GM06990 (cell line): ENCODE results near the gene STK11IP.
"Not testable (repeated sequence)": the region's sequence is repeated elsewhere in the genome, so short reads cannot be mapped to it uniquely, and the experiment has no call there.

Experiments
- DNase-seq: peaks from one replicate; pipeline ENCODE4 v3.0.0-alpha.2; 2011; ENCODE audit not compliant: insufficient read length; ENCODE audit errors: extremely low read depth
- H3K27me3 ChIP-seq: replicated peaks from 2 replicates; pipeline ENCODE4 v1.6.0; 2011; ENCODE audit warnings: low read length; ENCODE audit not compliant: control insufficient read depth, insufficient read depth
- H3K36me3 ChIP-seq: 2 replicates; pipeline ENCODE4 v1.5.1; 2011; ENCODE audit warnings: low read length; ENCODE audit not compliant: control insufficient read depth, insufficient read depth
- H3K4me3 ChIP-seq: replicated peaks from 2 replicates; pipeline ENCODE4 v1.5.1; 2011; ENCODE audit warnings: low read depth, mild to moderate bottlenecking, control low read depth, low read length
- TF ChIP-seq, protein P1 (sequence below): IDR thresholded peaks from 2 replicates; pipeline ENCODE4 v1.5.1; 2011; ENCODE audit warnings: low read length, control low read depth, mild to moderate bottlenecking, inconsistent platforms; ENCODE audit not compliant: insufficient read depth, poor library complexity, severe bottlenecking

STK11IP gene

DNA sequence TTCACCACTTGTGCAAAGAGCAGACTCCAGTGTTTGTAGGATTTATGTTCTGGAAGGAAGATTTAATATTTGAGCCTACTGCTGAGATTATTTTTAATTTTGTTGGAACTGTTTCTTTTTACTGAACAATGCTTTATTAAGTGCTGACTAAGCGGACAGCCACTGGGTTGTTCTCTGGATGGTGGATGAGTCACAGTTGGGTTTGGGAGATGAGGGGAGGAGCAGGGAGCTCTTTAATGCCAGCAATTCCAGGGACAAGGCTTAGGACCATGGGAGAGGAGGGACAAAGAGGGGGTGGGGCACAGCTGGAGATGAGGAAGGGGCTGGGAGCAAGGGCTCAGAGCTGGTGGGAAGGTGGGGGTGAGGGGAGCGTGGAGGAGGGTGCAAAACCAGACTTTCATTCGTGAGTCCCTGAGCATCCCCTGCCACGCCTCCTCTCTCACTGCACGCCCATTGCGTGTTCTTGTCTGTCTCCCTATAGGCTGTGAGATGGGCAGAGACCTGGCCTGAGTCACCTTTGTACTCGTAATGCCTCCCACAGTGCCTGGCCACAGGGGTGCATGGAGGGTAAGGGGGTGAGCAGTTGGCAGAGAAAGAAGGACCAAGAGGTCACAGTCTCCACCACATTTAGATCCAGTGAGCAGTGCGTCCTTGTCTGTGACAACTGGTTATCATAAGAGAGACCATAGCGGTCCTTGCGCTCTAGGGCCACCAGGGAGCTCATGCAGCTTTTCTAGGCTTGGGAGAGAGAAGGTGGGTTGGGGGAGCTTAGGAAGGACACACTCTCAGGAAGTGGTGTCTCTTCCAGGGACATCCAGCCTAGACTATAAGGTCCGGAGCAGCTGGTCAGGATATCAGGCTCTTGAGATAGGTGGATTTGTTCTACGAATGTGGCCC, 48.2 kb downstream of the STK11IP start:
- Histone ChIP-seq H3K4me3 (no peak overlapping the region), H3K36me3 (no peaks in the 10 kb centered on the region), H3K27me3 (0 out of 2 replicates have a peak, but pooled peaks cover 1% of the 10 kb centered on the region)
- TF ChIP-seq, protein P1, sequence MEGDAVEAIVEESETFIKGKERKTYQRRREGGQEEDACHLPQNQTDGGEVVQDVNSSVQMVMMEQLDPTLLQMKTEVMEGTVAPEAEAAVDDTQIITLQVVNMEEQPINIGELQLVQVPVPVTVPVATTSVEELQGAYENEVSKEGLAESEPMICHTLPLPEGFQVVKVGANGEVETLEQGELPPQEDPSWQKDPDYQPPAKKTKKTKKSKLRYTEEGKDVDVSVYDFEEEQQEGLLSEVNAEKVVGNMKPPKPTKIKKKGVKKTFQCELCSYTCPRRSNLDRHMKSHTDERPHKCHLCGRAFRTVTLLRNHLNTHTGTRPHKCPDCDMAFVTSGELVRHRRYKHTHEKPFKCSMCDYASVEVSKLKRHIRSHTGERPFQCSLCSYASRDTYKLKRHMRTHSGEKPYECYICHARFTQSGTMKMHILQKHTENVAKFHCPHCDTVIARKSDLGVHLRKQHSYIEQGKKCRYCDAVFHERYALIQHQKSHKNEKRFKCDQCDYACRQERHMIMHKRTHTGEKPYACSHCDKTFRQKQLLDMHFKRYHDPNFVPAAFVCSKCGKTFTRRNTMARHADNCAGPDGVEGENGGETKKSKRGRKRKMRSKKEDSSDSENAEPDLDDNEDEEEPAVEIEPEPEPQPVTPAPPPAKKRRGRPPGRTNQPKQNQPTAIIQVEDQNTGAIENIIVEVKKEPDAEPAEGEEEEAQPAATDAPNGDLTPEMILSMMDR, result no peak
- DNase-seq, result no peak

GRCh38 chr2:219648176-219648575, 50.5 kb downstream of the STK11IP start:
- no peak for DNase-seq
- no peak overlapping the region for H3K4me3 ChIP-seq
- TF ChIP-seq, protein P1, result no peak
- H3K36me3 ChIP-seq, result no peaks in the 10 kb centered on the region
- no peaks in the 10 kb centered on the region for H3K27me3 ChIP-seq

DNA sequence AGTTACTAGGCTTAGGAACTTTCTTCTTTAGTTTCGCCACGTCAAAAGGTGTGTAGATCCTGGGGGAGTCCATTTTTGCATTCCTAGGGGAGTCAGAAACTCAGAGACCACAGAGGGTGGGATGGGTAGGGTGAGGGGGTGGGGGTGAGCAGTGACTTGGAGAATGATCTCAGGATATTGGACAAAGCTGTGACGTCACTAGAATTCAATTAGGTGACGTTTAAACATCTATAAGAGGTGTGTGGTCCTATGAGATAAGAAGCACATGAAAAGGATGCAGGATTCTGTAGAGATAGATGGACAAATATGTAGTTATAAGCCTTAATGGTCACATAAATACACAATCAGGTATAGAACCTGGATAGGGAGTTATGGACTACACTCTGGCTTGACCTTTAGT, 51.3 kb downstream of the STK11IP start:
- Histone ChIP-seq H3K36me3 (no peaks in the 10 kb centered on the region), H3K27me3 (no peaks in the 10 kb centered on the region), H3K4me3 (no peak overlapping the region)
- TF ChIP-seq, protein P1, result no peak
- no peak for DNase-seq

DNA sequence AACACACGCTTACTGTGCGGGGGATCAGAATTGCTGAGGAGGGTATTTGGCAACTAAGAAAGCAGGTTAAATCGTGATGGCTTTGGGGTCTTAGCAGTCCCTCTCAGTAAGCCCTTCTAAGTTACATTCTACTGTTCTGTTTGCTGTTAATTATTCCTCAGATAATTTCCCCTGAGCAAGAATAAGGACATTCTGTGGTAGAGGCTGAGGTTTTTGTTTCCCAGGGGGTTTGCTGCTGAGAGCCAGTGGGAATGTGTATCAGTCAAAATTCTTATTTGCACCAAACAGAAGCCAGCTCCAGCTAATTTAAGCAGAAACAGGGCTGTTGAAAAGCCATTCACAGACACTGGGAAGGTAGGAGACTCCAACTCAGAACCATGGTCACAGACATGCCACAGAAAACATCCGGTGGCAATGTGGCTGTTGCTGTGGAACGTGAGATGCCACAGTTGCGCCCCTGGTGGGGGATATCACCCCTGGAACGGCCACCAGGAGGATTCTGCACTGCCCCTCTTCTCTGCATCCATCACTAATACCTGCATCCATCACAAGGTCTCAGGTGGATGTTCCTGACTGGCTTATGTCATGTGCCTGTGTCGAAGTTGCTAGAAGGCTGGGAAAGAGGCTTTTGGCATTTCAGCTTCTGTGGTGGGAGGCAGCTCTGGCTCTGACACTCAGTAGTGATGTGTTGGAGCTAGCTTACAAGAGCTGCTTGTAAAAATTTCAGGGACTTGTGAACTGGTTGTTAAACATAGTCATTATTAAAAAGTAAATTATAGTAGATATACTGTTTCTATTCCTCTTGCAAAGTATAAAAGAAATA, 53.0 kb downstream of the STK11IP start:
- Histone ChIP-seq H3K4me3 (no peak overlapping the region), H3K27me3 (no peaks in the 10 kb centered on the region), H3K36me3 (no peaks in the 10 kb centered on the region)
- no peak for DNase-seq
- TF ChIP-seq, protein P1, result no peak

- not testable (repeated sequence) for DNase-seq, H3K4me3 ChIP-seq, H3K27me3 ChIP-seq, H3K36me3 ChIP-seq
Observed at GRCh38 chr2:219651656-219652055, 54.0 kb downstream of the STK11IP start.

DNA sequence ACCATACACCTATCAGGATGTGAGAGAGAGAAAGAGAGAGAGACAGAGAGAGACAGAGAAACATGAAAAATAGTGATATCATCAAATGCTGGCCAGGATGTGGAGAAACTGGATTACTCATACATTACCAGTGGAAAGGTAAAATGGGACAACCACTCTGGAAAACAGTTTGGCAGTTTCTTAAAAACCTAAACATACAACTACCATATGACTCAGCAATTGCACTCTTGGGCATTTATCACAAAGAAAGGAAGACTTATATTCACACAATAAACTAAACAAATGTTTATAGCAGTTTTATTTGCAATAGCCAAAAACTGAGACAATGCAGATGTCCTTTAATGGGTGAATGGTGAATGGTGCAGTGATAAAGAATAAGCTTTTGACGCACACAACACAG, 58.9 kb downstream of the STK11IP start:
- Histone ChIP-seq H3K36me3 (no peaks in the 10 kb centered on the region), H3K4me3 (no peak overlapping the region), H3K27me3 (no peaks in the 10 kb centered on the region)
- no peak for DNase-seq
- TF ChIP-seq, protein P1, result no peak
